ENCODE results near the gene BMPR1A.

DNA sequence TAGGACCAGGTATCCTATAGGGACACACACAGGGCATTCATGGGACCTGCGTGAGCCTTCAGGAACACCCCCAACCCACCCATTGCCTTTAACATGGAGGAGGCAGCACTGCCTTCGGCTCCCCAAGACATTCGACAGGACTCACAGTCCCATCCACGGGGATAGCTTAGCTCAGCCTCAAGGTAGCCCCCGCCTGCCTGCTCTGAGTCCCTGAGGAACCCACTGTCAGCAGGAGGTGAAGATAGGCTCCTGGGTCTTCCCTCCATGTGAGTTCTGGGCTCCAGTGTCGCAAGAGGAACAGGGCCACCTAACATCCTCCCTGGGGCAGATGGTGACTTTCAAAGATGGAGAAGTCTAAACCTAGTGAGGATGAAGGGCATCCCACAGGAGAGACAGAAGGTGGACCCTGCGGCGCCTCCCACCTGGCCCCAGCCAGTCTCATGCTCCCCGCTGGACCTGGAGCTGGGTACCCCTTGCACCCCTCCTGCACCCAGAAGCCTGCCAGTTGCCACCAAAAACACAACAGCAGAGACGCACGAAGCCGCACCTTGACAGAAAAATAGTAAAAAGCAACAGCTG lies 207.0 kb downstream of the BMPR1A start:
- TF ChIP-seq CTCF (IDR thresholded peaks at IDR 0.05 in 2 of 3, conservative IDR thresholded peaks at IDR 0.05 in 1 of 3; ENCODE audit: control insufficient read depth in 2 of 3, extremely low read depth in 1 of 3, insufficient read depth in 1 of 3, low read depth in 3 of 3, low read length in 3 of 3) (no peak), FOXK2 (IDR thresholded peaks at IDR 0.05) (no peak), CHD2 (IDR thresholded peaks at IDR 0.05; ENCODE audit: borderline replicate concordance, low read depth, low read length) (no peak)

Data from GM12878 (cell line).